ENCODE results near the gene RGL1.

- no peak for TF ChIP-seq YY1 (IDR thresholded peaks at IDR 0.05; ENCODE audit: insufficient read depth, insufficient read length)
- no peak for TF ChIP-seq ZNF274 (IDR thresholded peaks at IDR 0.05; ENCODE audit: low read depth, low read length)
- TF ChIP-seq SUZ12 (IDR thresholded peaks at IDR 0.05; ENCODE audit: extremely low read depth, insufficient read depth, insufficient read length) = no peak
Measured at GRCh38 chr1:183967914-183968313, 163.0 kb downstream of the RGL1 start.
